HT-29 (cell line): ENCODE data around the gene SFXN1. TPM values are rescaled to one million over a fixed set of nuclear protein-coding genes. Genes with fewer than 3 reads are reported as not detected.

Source experiments
- DNase-seq: peaks from one replicate; pipeline ENCODE4 v3.0.0-alpha.2; 2015; ENCODE audit warnings: low spot score
- total RNA-seq: library from RNA; depleted of rRNA; stranded (reverse); fragments of >200 nt; shearing (Covaris generic); gene quantifications from 2 replicates; pipeline ENCODE4 v1.2.3, GENCODE V29; 2014

SFXN1 gene
- total RNA-seq, 1 experiment from 2014 or later, result 137 TPM

DNA sequence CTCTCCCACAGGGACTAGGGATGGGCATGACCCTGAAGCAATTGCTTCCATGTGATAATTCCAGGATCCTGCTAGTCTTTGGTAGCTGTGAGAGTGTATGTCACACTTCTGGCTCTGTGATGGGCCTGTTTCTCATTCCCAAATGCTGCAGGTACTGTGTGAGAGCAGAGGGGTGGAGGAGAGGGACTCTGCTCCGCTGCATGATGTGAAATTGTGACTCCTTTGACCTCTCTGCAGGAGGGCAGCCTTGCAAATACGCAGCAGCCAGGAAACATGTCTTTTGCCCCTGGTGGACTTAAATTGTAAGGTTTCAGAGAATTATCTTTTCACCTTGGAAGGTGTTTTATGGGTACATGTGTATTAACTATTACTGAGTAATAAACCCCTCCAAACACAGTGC is 61.6 kb downstream of the SFXN1 start:
- no peak for DNase-seq

- no peak for DNase-seq
Observed at GRCh38 chr5:175541264-175541663, 62.9 kb downstream of the SFXN1 start.

- no peak for DNase-seq
Observed at GRCh38 chr5:175542232-175542965, 64.0 kb downstream of the SFXN1 start.

GRCh38 chr5:175542966-175543235 is 64.5 kb downstream of the SFXN1 start:
- no peak for DNase-seq

- no peak for DNase-seq
Observed at GRCh38 chr5:175544108-175544511, 65.8 kb downstream of the SFXN1 start.

DNA sequence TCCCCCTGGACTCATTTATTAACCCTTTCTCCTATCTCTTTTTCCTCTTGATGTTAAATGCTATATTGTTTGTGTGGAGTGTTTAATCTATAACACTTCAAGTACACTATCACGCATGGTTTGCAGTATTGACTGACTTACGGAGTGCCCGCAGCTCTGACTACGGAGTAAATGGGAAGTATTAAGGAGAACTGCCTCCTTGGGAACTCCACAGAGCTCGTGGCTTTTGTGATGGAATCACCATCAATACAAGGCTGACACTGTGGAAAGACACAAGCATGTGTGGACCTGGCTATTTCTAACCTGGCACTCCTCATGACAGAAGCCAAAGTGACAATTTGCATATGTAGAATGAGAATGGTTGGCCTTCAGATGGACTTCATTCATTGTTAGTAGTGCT is 66.2 kb downstream of the SFXN1 start:
- DNase-seq, result no peak

- DNase-seq, result no peak
Observed at GRCh38 chr5:175547842-175548241, 69.5 kb downstream of the SFXN1 start.

DNA sequence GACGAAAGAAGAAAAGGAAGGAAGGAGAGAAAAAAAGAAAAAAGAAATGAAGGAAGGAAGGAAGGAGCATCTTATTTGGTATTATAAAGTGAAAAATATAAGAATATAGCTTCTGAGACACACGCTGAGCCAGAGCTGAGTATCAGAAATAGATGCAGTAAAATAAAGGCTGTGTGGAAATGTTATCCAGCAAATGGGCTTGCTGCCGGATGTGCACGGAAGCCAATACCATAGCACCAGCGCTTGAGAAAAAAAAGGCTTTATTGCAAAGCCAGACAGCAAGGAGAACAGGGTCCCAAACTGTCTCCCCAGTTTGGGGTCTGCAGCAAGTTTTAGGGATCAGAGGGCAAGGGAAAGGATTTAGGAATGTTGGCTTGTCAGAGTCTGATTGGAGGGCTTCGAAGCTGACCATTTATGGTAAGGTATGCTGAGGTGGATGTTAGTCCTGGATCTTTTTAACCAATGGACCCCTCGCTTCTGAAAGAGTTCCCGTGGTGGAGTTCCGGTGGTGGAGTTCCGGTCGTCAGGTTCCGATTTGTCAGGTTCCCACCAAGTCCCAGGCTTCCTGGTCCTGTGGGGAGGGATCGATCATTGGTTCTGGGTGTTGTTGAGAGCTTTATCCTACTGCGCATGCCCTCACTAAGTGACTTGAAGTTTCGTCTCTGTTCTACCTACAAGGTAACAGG is 70.4 kb downstream of the SFXN1 start:
- no peak for DNase-seq

GRCh38 chr5:175550055-175550805 is 71.9 kb downstream of the SFXN1 start:
- no peak for DNase-seq

DNA sequence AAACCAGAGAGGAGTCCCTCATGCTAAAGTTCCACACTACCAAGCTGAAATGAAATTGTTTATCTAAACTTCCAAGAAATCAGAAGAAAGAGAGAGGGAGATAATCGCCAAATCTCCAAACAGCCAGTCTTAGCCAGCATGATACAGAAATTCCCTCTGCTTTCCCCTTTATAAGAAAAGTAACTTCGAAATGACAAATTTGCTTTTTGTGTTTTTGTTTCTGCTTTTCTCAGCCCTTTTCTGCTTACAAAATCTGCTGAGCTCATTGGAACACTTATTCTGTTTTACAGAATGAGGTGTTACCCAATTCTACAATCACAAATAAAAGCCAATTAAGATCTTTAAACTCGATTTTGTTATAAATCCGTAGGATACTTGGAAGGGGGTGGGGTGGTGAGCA is 72.9 kb downstream of the SFXN1 start:
- DNase-seq, result no peak

- DNase-seq, result no peak
Observed at GRCh38 chr5:175554296-175554695, 75.9 kb downstream of the SFXN1 start.

- DNase-seq, result no peak
Observed at GRCh38 chr5:175555168-175555785, 76.9 kb downstream of the SFXN1 start.

- DNase-seq, result no peak
Observed at GRCh38 chr5:175556794-175557193, 78.4 kb downstream of the SFXN1 start.

DNA sequence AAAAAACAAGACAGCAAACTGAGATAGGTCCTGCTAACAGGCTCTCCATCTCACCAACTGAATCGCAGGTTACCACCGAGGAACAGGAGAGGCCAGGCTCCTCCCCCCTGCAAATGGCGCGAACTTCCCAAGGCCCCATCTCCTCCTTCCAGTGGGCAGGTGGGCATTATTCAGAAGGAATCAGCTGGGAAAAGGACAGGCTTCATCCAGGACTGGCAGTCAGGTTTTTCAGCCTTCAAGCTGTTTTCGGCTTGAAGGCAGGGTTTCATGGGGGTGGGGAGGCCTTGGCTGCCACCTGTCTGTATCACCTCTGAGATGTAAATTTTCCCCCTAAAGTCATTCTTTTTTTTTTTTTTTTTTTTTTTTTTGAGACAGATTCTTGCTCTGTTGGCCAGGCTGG is 79.4 kb downstream of the SFXN1 start:
- DNase-seq, result no peak

GRCh38 chr5:175558801-175559480 is 80.6 kb downstream of the SFXN1 start:
- no peak for DNase-seq

DNA sequence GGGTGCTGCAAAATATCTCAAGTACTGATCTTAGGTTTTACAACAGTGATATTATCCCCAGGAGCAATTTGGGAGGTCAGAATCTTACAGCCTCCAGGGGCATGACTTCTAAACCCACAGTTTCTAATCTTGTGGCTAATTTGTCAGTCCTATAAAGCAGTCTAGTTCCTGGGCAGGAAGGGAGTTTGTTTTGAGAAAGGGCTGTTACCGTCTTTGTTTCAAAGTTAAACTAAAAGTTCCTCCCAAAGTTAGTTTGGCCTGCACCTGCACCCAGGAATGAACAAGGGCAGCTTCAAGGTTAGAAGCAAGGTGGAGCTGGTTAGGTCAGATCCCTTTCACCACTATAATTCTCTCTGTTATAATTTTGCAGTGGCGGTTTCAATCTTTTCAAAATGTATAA is 81.7 kb downstream of the SFXN1 start:
- DNase-seq, result no peak

GRCh38 chr5:175561085-175561484 is 82.7 kb downstream of the SFXN1 start:
- DNase-seq, result no peak

DNA sequence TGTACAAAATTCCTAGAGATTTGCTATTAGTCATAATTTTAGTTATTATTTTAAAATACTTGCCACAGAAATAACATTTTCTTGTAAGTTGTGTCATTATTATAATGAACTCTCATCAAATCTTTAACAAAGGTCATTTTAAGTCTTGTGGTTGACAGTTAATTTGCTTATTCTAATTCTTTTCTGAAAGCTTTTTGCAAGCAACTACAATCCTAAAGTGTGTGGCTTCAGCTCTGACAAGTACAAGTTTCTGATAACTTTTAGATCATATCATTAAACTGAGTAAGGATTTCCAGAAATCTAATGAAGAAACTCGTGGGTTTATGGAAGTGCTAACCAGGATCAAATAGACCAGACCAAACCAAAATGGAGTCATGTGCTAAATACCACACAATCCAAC is 86.4 kb downstream of the SFXN1 start:
- no peak for DNase-seq

DNA sequence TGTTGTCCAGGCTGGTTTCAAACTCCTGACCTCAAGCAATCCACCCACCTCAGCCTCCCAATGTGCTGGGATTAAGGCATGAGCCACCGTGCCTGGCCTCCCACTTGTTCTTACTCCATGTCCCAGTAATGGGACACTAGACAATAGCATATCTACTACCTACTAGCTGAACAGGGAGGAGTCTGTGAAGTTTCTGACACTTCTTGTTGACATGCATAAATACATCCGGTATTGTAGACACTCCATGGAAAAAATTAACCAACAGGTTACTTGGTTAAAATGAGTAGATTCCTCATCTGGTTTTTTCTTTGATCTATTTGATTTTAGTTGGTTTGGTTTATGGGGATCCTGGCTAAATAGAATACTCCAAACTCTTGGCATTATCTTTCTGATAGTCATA is 88.3 kb downstream of the SFXN1 start:
- no peak for DNase-seq

- DNase-seq, result no peak
Observed at GRCh38 chr5:175567954-175568353, 89.6 kb downstream of the SFXN1 start.

GRCh38 chr5:175569701-175570100 is 91.3 kb downstream of the SFXN1 start:
- no peak for DNase-seq

DNA sequence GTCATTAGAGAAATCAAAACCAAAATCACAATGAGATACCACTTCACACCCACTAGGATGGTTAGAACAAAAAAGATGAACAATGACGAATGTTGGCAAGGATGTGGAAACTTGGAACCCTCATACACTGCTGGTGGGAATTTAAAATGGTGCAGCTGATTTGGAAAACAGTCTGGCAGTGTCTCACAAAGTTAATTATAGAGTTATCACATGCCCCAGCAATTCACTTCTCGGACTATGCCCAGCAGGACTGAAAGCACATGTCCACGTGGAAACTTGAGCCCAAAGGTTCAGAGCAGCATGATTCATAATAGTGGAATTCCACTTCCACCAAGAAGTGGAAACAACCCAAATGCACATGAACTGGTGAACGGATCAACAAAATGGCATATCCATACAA is 94.5 kb downstream of the SFXN1 start:
- no peak for DNase-seq
